Neural progenitor cell (in vitro differentiated cells): ENCODE data around the gene CTDSP1.

Source experiments
- EZH2phosphoT487 ChIP-seq: fragments of 200-600 bp; sonication (generic); IDR thresholded peaks from 2 replicates; pipeline ENCODE4 v1.6.1; 2017; ENCODE audit warnings: antibody characterized with exemption
- TF ChIP-seq, protein P1 (sequence below): fragments of 200-600 bp; sonication (generic); IDR thresholded peaks from 2 replicates; pipeline ENCODE4 v1.5.1; 2017; ENCODE audit warnings: antibody characterized with exemption, mild to moderate bottlenecking

DNA sequence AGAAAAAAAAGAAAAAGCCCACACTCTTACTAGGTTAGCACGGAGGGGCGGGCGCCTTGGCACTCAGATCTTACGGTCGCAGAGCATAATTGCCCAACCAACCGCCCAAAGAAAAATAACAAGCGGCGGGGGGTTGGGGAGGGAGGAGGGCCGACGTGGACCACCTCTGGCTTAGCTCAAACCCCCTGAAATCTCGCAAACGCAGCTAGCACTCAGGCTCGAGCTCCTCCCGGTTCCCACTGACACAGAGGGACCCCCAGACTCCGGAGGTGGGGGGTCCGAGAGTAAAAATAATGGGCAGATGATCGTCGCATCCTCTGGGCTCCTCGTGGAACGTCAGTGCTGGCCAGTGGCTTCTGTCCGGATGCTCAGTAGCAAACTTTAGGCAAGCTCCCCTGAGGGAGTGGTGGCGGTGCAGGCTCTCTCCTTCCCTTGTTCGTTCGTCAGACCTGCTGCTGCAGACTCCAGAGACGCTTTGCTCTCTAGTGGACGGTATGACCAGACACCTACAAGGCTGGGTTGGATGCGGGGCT, 31.0 kb upstream of the CTDSP1 start:
- no peak for TF ChIP-seq EZH2phosphoT487
- TF ChIP-seq, protein P1, sequence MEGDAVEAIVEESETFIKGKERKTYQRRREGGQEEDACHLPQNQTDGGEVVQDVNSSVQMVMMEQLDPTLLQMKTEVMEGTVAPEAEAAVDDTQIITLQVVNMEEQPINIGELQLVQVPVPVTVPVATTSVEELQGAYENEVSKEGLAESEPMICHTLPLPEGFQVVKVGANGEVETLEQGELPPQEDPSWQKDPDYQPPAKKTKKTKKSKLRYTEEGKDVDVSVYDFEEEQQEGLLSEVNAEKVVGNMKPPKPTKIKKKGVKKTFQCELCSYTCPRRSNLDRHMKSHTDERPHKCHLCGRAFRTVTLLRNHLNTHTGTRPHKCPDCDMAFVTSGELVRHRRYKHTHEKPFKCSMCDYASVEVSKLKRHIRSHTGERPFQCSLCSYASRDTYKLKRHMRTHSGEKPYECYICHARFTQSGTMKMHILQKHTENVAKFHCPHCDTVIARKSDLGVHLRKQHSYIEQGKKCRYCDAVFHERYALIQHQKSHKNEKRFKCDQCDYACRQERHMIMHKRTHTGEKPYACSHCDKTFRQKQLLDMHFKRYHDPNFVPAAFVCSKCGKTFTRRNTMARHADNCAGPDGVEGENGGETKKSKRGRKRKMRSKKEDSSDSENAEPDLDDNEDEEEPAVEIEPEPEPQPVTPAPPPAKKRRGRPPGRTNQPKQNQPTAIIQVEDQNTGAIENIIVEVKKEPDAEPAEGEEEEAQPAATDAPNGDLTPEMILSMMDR: no peak
